Smooth muscle cell of the brain vasculature (primary cell): ENCODE measurements around the gene FHOD3.

Source experiments
- DNase-seq: peaks from one replicate; pipeline ENCODE4 v3.0.0-alpha.2; 2012; ENCODE audit warnings: low read depth, low spot score

FHOD3 gene

DNA sequence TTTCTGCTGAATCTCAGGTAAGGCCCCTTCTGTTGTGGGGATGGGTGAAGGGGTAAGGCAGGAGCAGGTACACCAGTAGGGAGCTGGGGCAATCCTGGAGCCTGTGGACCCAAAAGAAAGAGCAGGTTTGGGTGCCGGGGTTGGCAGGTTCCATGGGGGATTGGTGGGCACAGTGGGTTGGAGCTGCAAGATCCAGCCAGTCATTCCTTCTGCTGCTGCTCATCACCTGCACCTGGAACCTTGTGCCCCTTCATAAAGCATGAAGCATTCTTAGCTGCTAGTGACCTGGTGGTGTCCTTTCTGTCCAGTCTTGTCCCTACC, 24.9 kb downstream of the FHOD3 start:
- DNase-seq: no peak

DNA sequence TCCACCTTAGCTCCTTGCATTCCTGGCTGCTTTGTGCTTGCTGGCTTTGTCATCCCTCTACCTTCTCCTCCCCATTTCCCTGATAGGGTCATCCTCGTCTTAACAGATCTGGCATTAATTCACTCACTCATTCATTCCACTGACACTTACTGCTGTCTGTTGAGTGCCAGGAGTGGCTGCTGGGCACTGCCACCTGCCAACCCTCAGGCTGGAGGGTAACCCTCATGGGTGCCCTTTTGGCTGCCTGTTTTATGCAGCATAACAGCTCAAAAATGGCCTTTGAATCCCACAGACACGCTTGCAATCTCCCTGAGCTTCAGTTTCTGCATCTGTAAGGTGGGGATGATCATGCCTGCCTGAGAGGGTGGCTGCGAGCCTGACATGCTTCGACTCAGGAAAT, 25.2 kb downstream of the FHOD3 start:
- DNase-seq: no peak

DNA sequence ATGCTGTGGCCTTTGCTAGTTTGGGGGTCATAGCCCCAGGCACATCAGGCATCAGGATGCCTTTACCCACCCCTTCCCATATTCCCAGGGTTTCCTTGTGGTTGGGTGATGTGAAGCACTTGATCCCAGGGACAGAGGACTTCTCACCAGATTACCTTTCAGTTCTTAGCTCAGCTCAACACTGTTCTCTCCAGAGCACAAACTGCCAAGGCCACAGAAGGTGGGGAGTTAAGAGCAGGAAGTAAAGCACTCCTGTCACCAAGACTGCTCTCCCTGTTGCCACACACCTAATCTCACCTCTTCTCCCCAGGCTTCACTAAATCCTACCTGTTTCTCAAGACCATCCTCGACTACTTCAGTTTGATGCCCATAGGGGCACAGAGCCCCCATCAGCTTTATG, 25.9 kb downstream of the FHOD3 start:
- no peak for DNase-seq

DNA sequence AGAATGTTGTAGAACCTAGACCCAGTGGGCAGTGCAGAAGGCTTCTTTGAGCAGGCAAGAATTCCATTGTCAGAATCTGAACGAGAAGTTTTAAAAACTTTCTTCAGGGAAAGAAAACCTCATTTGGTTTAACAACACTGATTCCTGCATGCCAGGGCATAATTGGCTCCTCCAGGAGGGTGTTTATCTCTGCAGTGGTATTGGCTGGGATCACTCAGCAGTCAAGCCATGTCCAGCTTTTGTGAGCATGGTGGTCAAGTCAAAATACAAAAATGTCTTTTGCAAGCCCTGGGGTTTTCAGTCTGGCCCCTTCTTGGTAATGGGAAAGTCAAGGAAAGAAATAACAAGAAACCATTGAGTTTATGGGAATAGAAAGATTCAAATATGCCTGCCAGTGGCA, 28.3 kb downstream of the FHOD3 start:
- DNase-seq: no peak

DNA sequence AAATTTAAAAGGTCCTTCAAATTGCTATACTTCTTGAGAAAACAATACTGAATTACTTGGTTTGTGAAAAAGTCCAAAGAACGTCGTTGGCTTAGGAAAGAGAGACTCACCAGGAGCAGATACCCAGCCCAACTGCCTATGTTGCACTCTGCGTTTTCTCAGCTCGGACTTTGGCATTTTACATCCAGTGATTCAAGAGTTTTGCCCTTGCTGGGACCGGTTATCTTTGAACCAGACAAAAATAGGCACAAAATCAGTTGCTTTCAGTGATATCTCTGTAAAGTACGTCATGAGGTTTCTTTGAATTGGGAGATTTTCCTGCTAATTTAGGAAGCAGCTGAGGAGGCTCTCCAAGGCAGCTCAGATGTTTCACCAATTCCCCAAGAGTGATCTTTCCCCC, 29.3 kb downstream of the FHOD3 start:
- DNase-seq: no peak

DNA sequence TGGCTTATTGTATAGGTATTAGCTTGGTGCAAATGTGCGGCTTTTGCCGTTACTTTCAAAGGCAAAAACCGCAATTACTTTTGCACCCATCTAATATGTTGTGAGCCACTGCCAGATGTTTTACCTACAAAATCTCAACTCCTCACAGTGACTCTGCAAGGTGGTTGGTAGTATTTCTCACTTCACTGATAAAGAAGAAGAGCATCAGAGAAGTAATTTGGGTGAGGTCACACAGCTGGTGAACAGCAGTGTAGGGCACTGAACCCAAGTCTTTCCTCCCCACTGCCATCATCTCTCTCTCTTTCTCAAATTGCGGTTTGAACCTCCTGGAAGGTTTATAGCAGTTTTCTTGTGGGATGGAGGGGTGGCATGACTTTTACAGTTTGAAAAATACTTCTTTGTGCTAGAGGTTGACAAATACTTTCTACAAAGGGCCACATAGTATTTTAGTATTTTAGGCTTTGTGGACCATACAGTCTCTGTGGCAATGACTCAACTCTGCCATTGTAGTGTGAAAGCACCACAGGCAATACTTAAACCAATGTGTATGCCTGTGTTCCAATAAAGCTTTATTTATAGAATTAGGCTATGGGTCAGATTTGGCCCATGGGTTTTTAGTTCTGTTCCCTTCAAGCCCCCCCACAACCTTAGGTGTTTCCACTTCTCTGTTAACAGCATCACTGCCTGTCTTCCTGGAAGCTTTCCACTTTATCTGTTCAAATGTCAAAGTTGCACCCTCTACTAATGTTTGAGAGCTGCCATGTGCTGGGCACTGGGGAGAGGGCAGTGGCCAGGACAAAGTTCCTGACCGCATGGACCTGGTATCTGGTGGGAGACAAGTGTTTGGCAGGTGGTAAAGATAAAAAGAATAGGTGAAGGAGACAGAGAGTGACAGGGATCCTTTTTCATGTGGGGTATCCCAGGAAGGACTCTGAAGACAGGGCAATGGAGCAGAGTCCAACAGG, 30.1 kb downstream of the FHOD3 start:
- DNase-seq: no peak

DNA sequence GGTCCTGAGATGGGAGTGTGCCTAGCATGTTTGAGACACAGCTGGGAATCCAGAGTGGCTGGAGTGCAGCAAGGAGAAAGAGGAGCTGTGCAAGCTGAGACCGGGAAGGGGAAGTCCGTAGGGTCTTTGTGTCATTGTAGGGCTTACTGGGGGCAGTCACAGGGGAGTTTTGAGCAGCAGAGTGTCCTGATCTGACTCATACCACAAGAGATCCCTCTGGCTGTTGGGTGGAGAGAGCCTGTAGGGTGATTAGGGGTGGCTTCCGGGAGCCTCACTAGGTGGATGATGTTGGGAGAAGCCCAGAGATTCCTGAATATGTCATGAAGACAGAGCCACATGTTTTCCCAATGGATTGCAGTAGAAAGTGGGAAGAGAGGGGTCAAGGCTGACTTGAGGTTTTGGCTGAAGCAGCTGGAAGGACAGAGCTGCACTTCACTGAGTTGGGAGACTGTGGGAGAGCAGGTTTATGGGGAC, 30.9 kb downstream of the FHOD3 start:
- no peak for DNase-seq

DNA sequence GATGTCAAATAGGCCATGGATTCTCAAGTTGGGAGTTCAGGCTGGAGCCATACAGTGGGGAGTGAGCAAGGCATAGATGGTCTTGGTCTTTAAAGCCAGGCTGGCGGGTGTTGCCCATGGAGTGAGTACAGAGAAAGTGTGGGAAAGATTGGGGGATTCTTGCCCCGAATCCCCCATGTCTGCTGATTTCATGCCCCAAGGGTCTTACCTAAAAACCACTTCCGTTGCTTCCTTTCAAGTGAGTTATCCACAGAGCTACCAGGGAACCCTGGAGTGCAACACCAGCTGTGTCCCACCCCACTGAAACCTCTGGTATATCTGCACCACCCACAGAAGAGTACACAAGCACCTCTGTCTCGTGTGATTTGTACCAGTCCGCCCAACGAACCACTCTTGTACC, 31.4 kb downstream of the FHOD3 start:
- DNase-seq: no peak

DNA sequence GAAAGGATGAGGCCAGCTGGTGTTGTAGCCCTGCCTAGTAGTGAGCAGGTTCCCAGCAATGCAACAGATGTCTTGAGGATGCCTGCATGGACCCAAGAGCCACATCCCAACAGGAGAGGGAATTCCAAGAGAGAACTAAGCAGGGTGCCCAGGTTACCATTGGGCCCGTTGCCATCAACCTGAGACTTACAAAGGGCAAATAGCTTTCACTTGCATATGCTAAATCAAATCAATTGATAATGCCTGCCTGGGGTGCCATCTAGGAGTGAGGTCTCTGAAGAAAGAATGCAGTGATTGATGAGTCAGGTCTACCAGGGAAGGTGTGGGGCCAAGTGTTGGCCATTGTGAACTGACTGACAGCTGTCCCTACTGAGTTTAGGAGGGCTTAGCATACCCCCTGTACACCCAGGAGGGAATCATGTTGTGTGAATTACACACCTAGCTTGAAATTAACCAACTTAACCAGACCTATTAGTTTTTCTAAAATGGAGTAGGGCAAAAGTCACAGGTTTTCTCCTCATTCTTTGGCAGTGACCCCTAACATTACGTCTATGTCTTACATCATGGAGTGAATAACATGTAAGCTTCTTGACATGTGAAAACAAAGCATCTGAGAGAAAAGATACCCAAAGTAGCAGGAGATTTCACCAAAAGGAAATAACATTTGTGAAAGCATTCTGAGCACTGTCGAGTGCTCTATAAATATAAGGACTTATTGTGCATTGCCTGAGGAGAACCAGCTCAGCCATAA, 32.3 kb downstream of the FHOD3 start:
- no peak for DNase-seq

DNA sequence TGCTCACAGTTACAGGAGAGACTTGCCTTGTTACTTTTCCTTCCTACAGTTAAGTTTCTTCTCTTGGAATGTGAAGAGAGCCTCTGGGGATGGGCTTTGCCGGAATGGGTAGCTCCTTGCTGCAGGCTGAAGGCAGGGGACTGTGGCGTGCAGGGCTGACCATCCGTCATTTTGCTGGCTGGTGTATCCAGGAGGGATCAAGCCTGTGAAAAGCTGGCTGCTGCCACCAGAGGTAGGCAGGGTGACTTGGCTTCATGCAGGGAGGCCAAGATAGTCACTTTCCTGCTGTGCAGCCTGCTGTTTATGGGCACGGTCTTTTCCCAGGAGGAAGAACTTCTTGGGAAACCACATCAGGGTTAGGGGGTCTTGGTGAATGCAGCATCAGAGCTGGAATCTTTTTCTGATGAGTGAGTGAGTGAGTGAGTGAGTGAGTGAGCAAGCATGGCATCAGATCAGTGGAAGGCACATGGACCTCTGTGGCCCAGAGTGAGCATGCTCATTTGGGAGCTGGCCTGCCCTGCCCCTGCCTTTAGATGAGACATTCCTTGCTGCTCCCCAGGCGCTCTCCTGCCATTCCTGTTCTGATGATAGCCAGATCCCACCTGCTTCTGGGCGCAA, 33.0 kb downstream of the FHOD3 start:
- no peak for DNase-seq

DNA sequence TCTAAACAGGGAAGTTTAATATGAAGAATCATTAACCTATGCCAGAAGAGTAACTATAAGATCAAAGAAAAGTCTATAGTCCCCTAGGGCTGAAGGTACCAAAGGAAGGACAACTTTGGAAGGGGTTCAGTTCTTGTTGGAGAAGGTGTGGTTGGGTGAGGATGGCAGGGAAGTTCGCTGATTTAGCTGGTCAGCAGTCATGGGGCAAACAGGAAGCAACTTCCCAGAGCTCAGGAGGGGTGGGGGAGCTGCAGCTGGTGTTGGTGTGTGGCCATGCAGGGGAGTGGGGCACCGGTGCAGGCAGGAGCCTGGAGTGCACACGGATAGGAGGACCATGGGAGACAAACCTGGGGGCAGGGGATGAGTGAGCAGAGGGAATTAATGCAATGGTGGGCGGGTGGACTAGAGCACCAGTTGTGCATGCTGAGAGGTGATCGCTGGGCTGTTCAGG, 34.0 kb downstream of the FHOD3 start:
- DNase-seq: no peak

DNA sequence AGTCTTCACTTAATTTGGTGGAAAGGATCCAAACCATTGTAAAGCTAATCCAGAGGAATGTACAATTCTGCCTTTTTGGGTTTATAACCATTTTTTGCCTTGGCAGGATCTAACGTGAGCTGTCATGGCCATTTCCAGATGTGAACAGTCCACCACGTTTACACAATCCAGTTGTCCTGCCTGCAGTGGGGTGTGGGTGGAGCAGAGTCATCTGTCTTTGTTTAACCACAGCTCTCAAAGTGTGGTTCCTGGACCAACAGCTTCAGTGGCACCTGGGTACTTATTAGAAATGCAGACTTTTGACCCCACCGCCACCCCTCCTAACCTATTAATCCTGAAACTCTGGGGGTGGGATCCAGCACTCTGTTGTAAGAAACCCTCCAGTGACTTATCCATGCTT, 35.9 kb downstream of the FHOD3 start:
- no peak for DNase-seq

DNA sequence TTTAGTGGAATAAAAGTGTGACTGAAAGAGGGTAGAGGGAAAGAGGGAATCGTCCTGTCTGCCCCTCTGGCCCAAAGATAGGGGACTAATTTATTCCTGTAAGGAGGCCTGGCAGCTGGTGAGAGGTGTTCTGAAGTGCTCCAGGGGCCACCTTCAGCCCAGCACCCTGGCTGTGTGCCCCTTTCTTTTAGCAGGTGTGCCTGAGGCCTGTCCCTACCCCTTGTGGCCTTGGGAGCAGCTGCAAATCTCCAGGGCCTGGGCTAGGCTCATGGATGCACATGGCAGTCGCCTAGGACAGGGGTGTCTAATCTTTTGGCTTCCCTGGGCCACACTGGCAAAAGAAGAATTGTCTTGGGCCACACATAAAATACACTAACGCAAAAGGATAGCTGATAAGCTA, 37.3 kb downstream of the FHOD3 start:
- DNase-seq: no peak

DNA sequence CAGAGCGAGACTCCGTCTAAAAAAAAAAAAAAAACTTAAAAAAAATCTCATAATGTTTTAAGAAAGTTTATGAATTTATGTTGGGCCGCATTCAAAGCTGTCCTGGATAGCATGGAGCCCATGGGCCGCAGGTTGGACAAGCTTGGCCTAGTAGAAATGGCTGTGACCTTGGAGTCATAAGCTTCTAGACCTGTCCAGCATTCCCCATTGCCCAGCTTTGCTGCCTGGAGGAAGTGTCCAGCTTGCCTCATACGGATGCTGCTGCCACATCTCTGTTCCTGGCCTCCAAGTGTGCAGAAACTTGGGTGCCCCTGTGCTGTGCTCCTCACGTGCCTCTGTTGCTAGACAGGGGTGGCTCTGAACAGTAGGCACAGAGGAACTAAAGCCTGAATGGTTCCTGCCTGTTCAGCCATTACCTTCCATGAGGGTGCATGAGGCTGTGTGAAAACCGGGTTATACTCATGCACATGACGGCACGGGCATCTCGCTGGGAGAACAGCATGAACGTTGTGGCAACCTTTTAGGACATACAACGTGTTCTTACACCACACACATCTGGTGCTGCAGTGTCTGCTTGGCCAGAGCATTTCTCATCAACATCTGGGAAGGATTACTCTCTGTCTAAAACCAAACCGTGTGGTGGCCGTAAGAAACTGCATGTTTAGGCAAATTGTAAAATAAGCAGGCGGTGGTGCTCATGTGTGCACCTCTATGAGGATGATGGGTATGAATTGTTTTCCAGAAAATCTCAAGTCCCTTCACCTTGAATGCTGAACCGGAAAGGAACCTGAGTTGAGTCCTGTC, 38.2 kb downstream of the FHOD3 start:
- DNase-seq: no peak

DNA sequence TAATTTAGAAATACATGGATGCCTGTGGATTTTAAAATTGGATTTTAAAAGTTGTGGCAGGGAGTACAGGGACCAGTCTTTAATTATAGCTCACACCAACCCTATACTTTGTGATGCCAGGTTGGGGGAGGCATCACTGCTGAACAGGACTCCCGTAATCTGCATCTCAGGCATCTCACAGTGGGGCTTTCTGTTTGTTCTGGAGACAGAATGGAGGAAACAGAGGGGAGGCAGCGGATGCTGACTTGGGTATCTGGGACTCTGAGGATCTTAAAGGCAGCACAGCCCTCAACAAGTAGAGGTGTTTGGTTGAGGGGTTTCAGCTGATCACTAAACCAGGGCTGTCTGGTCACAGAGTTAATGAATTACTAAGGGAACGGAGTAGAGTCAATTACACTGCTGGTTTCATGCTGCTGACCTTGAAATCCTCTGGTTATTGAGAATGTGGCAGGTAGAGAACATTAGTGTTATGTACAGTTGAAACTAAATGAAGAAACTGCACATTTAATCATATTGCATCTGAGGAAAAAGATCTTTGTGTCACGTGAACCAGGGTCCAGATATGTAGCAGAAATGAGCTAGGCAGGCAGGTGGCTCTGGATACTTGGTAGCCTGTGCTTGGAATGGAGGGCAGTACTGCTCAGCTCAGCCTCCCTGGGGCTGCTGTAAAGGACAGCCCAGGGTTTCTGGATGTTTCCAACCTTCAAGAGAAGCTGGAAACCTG, 40.3 kb downstream of the FHOD3 start:
- no peak for DNase-seq

DNA sequence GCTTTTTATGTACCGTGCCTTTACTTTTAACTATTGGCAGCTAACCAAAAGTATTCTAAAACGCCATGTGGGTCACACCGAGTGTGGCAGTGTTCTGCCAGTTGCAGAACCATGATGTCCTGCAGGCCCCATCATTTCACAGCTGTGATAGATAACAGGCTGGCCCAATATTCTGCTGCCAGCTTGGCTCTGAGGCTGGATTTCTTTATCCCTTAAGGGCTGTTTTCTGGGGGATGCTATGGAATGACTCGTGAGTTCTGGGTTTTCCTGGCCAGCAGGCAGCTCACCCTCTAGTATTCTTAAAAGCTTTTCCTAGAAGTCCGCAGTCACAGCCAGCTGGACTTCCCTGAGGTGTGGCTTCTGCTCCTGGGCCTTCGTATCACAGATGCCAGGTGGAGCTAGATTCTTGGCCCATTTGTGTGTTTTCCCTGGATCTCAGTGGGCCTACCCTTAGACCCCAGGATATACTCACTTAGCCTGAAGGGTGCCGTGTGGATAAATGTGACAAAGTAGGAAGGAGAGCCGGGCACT, 41.0 kb downstream of the FHOD3 start:
- no peak for DNase-seq

DNA sequence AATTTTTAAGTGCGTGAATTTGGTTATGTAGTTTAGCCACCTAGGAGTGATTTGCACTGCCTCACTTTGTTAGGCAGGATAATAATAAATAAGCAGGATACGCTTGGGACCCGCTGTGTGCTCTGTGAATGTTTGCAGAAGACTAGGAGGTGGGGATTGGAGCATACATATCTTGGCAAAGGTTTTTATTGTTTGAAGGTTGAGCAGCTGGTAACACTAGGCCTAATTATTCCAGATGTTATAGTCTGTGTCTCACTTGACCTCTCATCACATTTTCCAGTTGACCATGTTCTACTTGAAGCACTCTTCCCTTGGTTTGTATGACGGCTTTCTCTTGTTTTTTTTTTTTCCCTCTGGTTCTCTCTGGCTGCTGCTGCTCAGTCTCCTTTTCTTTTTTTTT, 42.7 kb downstream of the FHOD3 start:
- DNase-seq: no peak

DNA sequence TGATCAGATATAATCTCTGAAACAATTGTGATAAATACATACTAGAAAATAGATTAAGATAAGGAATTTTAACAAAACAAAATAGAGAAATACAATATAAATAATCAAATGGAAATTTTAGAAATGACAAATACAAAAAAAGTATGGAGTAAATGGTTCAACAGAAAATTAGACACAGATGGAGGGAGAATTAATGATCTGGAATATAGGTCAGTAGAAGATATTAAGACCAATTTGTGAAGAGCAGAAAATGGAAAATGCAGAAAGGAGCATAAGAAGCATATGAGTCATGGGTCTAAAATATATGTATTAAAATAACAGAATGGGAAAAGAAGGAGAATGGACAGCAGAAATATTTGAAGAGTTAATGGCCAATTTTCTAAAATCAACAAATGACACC, 44.4 kb downstream of the FHOD3 start:
- DNase-seq: no peak

DNA sequence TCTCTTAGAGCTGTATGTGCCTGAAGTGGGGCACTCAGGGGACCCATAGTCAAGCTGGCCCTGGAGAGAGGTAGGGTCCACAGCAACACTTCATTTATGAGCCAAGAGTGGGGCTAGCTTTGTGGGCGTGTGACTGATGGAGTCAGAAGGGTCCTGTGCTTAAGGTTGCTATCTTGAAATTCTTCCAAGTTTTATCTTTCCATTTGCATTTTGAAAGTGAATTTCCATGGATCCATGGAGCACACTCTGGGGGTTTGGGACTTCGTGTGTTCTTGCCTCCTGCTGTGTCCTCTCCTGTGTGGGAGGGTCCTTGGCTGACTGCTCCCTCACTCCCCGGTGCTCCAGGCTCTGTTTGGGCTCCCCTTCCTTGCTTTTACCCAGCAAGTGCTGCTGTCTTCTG, 50.8 kb downstream of the FHOD3 start:
- no peak for DNase-seq

DNA sequence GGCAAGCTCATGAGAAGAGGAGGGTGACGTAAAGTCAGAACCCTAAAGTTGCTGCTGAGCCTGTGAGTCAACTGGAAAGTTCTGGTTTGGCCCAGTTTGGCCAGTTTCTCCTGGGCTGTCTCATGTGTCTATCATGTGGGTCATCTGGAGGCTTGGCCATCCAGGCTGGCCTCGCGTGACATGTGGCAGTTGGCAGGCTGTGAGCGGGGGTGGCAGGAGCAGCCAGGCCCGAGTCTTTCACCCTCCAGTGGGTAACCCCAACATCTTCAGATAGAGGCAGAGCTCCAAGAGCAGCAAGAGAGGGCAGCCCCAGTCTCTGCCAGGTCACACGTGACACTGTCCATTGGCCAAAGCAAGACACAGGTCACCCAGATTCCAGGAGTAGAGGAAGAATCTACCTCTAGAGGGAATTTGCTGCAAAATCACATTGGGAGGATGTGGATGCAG, 51.5 kb downstream of the FHOD3 start:
- no peak for DNase-seq

DNA sequence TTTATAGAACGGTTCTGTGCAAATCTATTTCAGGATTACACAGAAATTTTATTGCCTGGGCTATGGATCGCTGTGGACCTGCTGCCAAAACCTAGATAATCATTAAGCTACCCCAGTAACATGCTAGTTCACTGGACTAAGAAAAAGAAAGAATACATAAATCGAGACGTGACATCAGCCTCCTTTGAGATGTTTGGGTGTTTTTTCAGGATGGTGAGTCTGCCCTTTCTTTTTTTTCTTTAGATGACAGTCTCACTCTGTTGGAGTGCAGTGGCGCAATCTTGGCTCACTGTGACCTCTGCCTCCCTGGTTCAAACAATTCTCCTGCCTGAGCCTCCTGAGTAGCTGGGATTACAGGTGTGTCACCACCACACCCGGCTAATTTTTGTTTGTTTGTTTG, 52.0 kb downstream of the FHOD3 start:
- no peak for DNase-seq
